HepG2 (cell line): ENCODE data around the gene MARF1. TPM values are rescaled to one million over a fixed set of nuclear protein-coding genes. Genes with fewer than 3 reads are reported as not detected.

Source experiments
- ESRRA ChIP-seq: sonication (generic); formaldehyde crosslinking; IDR thresholded peaks from 2 replicates; pipeline ENCODE4 v1.5.1; 2020; ENCODE audit warnings: mild to moderate bottlenecking, low read depth, missing genetic modification reagents
- FLYWCH1 ChIP-seq: sonication (generic); formaldehyde crosslinking; IDR thresholded peaks from 2 replicates; pipeline ENCODE4 v1.8.1; 2023; ENCODE audit warnings: mild to moderate bottlenecking, missing genetic modification reagents
- HNRNPUL1 ChIP-seq: fragments of 200-400 bp; formaldehyde crosslinking; IDR thresholded peaks from 2 replicates; pipeline ENCODE4 v1.6.1; 2017; ENCODE audit warnings: low read depth, mild to moderate bottlenecking, low read length, moderate library complexity
- KLF13 ChIP-seq: sonication (generic); formaldehyde crosslinking; IDR thresholded peaks from 2 replicates; pipeline ENCODE4 v1.4.0; 2020; ENCODE audit warnings: mild to moderate bottlenecking, missing genetic modification reagents
- KMT2B ChIP-seq: IDR thresholded peaks from 2 replicates; pipeline ENCODE4 v1.6.1; 2016; ENCODE audit warnings: missing genetic modification reagents, missing compliant biosample characterization
- ZNF225 ChIP-seq: sonication (generic); formaldehyde crosslinking; IDR thresholded peaks from 2 replicates; pipeline ENCODE4 v1.4.0; 2020; ENCODE audit warnings: mild to moderate bottlenecking, missing genetic modification reagents
- ZNF383 ChIP-seq: sonication (generic); formaldehyde crosslinking; IDR thresholded peaks from 2 replicates; pipeline ENCODE4 v1.4.0; 2020; ENCODE audit warnings: missing genetic modification reagents, mild to moderate bottlenecking, borderline replicate concordance
- ZNF629 ChIP-seq: sonication (generic); formaldehyde crosslinking; conservative IDR thresholded peaks from 2 replicates; pipeline ENCODE4 v1.5.0; 2020; ENCODE audit warnings: missing genetic modification reagents
- polyA plus RNA-seq, 8 experiments: library from polyadenylated mRNA; depleted of rRNA in 3 of 8; stranded (reverse) in 7 of 8; unstranded in 1 of 8; fragments of >200 nt; fragmentation: Illumina TruSeq in 4 of 8; extraction: Trizol in 4 of 8; gene quantifications; 2 replicates each; pipeline versions ENCODE4 v1.2.1 to v1.2.3, GENCODE V29; 2011 to 2016; ENCODE audit warnings: low read depth in 4 of 8, missing spikeins in 1 of 8, mixed read lengths in 1 of 8; ENCODE audit not compliant: insufficient read depth in 1 of 8
- total RNA-seq, 5 experiments: library from RNA; depleted of rRNA; stranded (reverse); fragments of >200 nt; fragmentation: Illumina TruSeq; extraction: Trizol; gene quantifications; 2 replicates each; pipeline ENCODE4 v1.2.3, GENCODE V29; 2016; ENCODE audit warnings: low read depth in 1 of 5
- TF ChIP-seq, protein P1 (sequence below): sonication (generic); formaldehyde crosslinking; IDR thresholded peaks from 2 replicates; pipeline ENCODE4 v1.5.0; 2020; ENCODE audit warnings: missing genetic modification reagents, mild to moderate bottlenecking, borderline replicate concordance
- TF ChIP-seq, protein P2 (sequence below): sonication (generic); formaldehyde crosslinking; IDR thresholded peaks from 2 replicates; pipeline ENCODE4 v1.5.0; 2020; ENCODE audit warnings: missing genetic modification reagents
- TF ChIP-seq, protein P3 (sequence below): sonication (generic); formaldehyde crosslinking; IDR thresholded peaks from 2 replicates; pipeline ENCODE4 v1.4.0; 2020; ENCODE audit warnings: missing genetic modification reagents
- TF ChIP-seq, protein P4 (sequence below): sonication (generic); formaldehyde crosslinking; IDR thresholded peaks from 2 replicates; pipeline ENCODE4 v1.5.0; 2020; ENCODE audit warnings: mild to moderate bottlenecking, missing genetic modification reagents, borderline replicate concordance
- TF ChIP-seq, protein P5 (sequence below): sonication (generic); formaldehyde crosslinking; IDR thresholded peaks from 2 replicates; pipeline ENCODE4 v1.4.0; 2020; ENCODE audit warnings: missing genetic modification reagents

The MARF1 gene
- total and polyA plus RNA-seq, 2 of the 13 experiments (the other 11 are each of a cell fraction or from before 2014, with no cell fraction given): 8.7 to 20.7 TPM

DNA sequence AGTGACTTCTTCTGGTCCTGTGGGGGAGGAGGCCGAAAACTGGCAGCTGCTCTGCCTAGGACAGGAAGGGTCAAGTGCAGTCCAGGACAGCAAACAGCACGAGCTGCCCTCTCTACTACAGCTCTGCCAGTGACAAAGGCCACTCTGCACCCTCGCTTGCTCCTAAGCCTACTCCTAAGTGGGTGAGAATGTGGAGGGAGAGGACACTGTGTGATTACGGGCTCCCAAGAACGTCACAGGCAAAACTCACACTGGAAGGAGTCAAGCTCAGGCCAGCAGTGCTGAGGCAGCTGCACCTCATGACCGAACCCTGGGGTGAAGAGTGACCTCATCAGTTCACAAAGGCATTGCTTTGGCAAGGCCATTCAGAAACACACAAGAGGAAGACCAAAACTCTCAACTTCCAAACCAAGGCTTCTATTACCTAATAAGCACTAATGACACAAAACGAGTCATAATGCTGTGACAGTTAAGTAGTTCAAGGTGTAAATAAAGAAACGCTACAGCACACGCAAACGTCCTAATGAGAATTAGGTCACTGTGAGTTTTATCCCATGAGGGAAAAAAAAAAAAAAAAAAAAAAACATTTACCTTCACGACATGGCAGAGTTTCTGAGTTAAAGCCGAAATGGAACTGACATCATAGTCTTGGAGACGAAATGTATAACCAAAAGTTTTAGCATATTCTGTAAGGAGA, 35.1 kb downstream of the MARF1 start (continued):
- TF ChIP-seq, protein P1, sequence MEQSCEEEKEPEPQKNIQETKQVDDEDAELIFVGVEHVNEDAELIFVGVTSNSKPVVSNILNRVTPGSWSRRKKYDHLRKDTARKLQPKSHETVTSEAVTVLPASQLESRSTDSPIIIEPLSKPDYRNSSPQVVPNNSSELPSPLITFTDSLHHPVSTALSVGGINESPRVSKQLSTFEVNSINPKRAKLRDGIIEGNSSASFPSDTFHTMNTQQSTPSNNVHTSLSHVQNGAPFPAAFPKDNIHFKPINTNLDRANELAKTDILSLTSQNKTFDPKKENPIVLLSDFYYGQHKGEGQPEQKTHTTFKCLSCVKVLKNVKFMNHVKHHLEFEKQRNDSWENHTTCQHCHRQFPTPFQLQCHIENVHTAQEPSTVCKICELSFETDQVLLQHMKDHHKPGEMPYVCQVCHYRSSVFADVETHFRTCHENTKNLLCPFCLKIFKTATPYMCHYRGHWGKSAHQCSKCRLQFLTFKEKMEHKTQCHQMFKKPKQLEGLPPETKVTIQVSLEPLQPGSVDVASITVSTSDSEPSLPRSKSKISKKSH (CRISPR knock-in tag): 0 out of 2 replicates have a peak, but pooled peaks have one; percentile 0
- TF ChIP-seq ZNF383 (CRISPR knock-in tag) (0 out of 2 replicates have a peak, but pooled peaks have one; percentile 71), KLF13 (CRISPR knock-in tag) (no peak), FLYWCH1 (CRISPR knock-in tag) (no peak), ESRRA (CRISPR knock-in tag) (peak; percentile 66; the same call in 1 of the 2 replicates), ZNF225 (0 out of 2 replicates have a peak, but pooled peaks have one; percentile 56), ZNF629 (CRISPR knock-in tag) (no peak), KMT2B (CRISPR knock-in tag) (no peak; the same call in 1 of the 2 replicates), HNRNPUL1 (no peak)
- TF ChIP-seq, protein P2, sequence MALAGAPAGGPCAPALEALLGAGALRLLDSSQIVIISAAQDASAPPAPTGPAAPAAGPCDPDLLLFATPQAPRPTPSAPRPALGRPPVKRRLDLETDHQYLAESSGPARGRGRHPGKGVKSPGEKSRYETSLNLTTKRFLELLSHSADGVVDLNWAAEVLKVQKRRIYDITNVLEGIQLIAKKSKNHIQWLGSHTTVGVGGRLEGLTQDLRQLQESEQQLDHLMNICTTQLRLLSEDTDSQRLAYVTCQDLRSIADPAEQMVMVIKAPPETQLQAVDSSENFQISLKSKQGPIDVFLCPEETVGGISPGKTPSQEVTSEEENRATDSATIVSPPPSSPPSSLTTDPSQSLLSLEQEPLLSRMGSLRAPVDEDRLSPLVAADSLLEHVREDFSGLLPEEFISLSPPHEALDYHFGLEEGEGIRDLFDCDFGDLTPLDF (CRISPR knock-in tag): no peak
- TF ChIP-seq, protein P3, sequence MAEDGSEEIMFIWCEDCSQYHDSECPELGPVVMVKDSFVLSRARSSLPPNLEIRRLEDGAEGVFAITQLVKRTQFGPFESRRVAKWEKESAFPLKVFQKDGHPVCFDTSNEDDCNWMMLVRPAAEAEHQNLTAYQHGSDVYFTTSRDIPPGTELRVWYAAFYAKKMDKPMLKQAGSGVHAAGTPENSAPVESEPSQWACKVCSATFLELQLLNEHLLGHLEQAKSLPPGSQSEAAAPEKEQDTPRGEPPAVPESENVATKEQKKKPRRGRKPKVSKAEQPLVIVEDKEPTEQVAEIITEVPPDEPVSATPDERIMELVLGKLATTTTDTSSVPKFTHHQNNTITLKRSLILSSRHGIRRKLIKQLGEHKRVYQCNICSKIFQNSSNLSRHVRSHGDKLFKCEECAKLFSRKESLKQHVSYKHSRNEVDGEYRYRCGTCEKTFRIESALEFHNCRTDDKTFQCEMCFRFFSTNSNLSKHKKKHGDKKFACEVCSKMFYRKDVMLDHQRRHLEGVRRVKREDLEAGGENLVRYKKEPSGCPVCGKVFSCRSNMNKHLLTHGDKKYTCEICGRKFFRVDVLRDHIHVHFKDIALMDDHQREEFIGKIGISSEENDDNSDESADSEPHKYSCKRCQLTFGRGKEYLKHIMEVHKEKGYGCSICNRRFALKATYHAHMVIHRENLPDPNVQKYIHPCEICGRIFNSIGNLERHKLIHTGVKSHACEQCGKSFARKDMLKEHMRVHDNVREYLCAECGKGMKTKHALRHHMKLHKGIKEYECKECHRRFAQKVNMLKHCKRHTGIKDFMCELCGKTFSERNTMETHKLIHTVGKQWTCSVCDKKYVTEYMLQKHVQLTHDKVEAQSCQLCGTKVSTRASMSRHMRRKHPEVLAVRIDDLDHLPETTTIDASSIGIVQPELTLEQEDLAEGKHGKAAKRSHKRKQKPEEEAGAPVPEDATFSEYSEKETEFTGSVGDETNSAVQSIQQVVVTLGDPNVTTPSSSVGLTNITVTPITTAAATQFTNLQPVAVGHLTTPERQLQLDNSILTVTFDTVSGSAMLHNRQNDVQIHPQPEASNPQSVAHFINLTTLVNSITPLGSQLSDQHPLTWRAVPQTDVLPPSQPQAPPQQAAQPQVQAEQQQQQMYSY (CRISPR knock-in tag): no peak
- TF ChIP-seq, protein P4, sequence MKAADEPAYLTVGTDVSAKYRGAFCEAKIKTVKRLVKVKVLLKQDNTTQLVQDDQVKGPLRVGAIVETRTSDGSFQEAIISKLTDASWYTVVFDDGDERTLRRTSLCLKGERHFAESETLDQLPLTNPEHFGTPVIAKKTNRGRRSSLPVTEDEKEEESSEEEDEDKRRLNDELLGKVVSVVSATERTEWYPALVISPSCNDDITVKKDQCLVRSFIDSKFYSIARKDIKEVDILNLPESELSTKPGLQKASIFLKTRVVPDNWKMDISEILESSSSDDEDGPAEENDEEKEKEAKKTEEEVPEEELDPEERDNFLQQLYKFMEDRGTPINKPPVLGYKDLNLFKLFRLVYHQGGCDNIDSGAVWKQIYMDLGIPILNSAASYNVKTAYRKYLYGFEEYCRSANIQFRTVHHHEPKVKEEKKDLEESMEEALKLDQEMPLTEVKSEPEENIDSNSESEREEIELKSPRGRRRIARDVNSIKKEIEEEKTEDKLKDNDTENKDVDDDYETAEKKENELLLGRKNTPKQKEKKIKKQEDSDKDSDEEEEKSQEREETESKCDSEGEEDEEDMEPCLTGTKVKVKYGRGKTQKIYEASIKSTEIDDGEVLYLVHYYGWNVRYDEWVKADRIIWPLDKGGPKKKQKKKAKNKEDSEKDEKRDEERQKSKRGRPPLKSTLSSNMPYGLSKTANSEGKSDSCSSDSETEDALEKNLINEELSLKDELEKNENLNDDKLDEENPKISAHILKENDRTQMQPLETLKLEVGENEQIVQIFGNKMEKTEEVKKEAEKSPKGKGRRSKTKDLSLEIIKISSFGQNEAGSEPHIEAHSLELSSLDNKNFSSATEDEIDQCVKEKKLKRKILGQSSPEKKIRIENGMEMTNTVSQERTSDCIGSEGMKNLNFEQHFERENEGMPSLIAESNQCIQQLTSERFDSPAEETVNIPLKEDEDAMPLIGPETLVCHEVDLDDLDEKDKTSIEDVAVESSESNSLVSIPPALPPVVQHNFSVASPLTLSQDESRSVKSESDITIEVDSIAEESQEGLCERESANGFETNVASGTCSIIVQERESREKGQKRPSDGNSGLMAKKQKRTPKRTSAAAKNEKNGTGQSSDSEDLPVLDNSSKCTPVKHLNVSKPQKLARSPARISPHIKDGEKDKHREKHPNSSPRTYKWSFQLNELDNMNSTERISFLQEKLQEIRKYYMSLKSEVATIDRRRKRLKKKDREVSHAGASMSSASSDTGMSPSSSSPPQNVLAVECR (CRISPR knock-in tag): peak; percentile 29
- TF ChIP-seq, protein P5, sequence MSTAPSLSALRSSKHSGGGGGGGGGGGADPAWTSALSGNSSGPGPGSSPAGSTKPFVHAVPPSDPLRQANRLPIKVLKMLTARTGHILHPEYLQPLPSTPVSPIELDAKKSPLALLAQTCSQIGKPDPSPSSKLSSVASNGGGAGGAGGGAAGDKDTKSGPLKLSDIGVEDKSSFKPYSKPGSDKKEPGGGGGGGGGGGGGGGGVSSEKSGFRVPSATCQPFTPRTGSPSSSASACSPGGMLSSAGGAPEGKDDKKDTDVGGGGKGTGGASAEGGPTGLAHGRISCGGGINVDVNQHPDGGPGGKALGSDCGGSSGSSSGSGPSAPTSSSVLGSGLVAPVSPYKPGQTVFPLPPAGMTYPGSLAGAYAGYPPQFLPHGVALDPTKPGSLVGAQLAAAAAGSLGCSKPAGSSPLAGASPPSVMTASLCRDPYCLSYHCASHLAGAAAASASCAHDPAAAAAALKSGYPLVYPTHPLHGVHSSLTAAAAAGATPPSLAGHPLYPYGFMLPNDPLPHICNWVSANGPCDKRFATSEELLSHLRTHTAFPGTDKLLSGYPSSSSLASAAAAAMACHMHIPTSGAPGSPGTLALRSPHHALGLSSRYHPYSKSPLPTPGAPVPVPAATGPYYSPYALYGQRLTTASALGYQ: no peak
